LNCAP (cell line): Measurements from ENCODE around the gene ZNF616.

Experiments used
- TF ChIP-seq, protein P1 (sequence below): fragments of 450-650 bp; IDR thresholded peaks from 2 replicates; pipeline ENCODE4 v1.5.1; 2017; ENCODE audit warnings: mild to moderate bottlenecking

ZNF616 gene

GRCh38 chr19:52066258-52066863 is 73.4 kb downstream of the ZNF616 start:
- TF ChIP-seq, protein P1, sequence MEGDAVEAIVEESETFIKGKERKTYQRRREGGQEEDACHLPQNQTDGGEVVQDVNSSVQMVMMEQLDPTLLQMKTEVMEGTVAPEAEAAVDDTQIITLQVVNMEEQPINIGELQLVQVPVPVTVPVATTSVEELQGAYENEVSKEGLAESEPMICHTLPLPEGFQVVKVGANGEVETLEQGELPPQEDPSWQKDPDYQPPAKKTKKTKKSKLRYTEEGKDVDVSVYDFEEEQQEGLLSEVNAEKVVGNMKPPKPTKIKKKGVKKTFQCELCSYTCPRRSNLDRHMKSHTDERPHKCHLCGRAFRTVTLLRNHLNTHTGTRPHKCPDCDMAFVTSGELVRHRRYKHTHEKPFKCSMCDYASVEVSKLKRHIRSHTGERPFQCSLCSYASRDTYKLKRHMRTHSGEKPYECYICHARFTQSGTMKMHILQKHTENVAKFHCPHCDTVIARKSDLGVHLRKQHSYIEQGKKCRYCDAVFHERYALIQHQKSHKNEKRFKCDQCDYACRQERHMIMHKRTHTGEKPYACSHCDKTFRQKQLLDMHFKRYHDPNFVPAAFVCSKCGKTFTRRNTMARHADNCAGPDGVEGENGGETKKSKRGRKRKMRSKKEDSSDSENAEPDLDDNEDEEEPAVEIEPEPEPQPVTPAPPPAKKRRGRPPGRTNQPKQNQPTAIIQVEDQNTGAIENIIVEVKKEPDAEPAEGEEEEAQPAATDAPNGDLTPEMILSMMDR = no peak

DNA sequence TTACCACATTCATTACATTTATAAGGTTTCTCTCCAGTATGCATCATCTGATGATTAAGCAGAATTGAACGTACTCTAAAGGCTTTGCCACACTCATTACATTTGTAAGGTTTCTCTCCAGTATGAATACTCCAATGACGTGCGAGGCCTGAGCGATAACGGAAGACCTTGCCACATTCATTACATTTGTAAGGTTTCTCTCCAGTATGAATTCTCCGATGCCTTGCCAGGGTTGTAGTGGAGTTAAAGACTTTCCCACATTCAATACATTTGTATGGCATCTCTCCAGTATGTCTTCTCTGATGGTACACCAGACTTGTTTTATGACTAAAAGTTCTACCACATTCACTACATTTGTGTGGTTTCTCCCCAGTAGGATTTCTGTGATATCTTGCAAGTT is 74.3 kb downstream of the ZNF616 start:
- TF ChIP-seq, protein P1 = no peak
